HUES48 (cell line): ENCODE results near the gene GPBP1L1.
"Not testable (repeated sequence)": the region's sequence is repeated elsewhere in the genome, so short reads cannot be mapped to it uniquely, and the experiment has no call there.

ENCODE experiments used
- H3K27ac ChIP-seq: one replicate; pipeline ENCODE4 v1.7.0; 2013; ENCODE audit warnings: low read depth, low read length, inconsistent platforms
- H3K27me3 ChIP-seq: 2 replicates; pipeline ENCODE4 v1.6.1; 2013; ENCODE audit warnings: mild to moderate bottlenecking, low read length; ENCODE audit not compliant: control insufficient read depth, insufficient read depth
- H3K36me3 ChIP-seq: 2 replicates; pipeline ENCODE4 v1.6.1; 2013; ENCODE audit warnings: low read length; ENCODE audit not compliant: control insufficient read depth, insufficient read depth
- H3K4me1 ChIP-seq: 2 replicates; pipeline ENCODE4 v1.6.1; 2013; ENCODE audit warnings: mild to moderate bottlenecking, low read length; ENCODE audit not compliant: control insufficient read depth, insufficient read depth
- H3K4me3 ChIP-seq: 2 replicates; pipeline ENCODE4 v1.5.1; 2013; ENCODE audit warnings: mild to moderate bottlenecking, low read depth, low read length
- H3K9ac ChIP-seq: 2 replicates; pipeline ENCODE4 v1.6.1; 2013; ENCODE audit warnings: mild to moderate bottlenecking, low read depth, low read length, moderate library complexity
- H3K9me3 ChIP-seq: 2 replicates; pipeline ENCODE4 v1.6.1; 2013; ENCODE audit warnings: low read length; ENCODE audit not compliant: control insufficient read depth, insufficient read depth

GPBP1L1 gene

GRCh38 chr1:45713711-45714110 lies 27.4 kb upstream of the GPBP1L1 start:
- Histone ChIP-seq H3K9me3 (no peaks in the 10 kb centered on the region), H3K27me3 (no peaks in the 10 kb centered on the region), H3K27ac (no peak overlapping the region), H3K36me3 (no peaks in the 10 kb centered on the region), H3K9ac (no peak overlapping the region), H3K4me1 (no peaks in the 10 kb centered on the region), H3K4me3 (no peak overlapping the region)

GRCh38 chr1:45704637-45705036 lies 18.3 kb upstream of the GPBP1L1 start:
- Histone ChIP-seq H3K4me3 (no peak overlapping the region), H3K9ac (no peak overlapping the region), H3K27ac (no peak overlapping the region), H3K36me3 (no peaks in the 10 kb centered on the region), H3K4me1 (no peaks in the 10 kb centered on the region), H3K27me3 (no peaks in the 10 kb centered on the region), H3K9me3 (no peaks in the 10 kb centered on the region)

DNA sequence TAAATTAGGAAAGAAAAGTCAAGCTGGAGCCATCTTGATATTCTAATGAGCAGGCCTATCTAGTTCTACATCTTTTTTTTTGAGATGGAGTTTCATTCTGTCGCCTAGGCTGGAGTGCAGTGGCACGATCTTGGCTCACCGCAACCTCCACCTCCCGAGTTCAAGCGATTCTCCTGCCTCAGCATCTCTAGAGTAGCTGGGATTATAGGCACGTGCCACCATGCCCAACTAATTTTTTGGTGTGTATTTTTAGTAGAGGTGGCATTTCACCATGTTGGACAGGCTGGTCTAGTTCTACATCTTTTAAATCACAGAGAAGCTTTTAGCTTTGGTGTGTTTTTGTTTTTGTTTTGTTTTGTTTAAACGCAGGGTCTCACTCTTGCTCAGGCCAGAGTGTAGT lies 8.5 kb upstream of the GPBP1L1 start:
- Histone ChIP-seq H3K4me3 (no peak overlapping the region), H3K27me3 (no peaks in the 10 kb centered on the region), H3K36me3 (peaks cover 55% of the 10 kb centered on the region), H3K4me1 (no peaks in the 10 kb centered on the region), H3K9me3 (no peaks in the 10 kb centered on the region), H3K27ac (no peak overlapping the region), H3K9ac (no peak overlapping the region)

GRCh38 chr1:45693811-45694210 lies 7.5 kb upstream of the GPBP1L1 start:
- H3K27ac ChIP-seq, H3K9me3 ChIP-seq, H3K27me3 ChIP-seq, H3K4me3 ChIP-seq, H3K9ac ChIP-seq, H3K4me1 ChIP-seq: not testable (repeated sequence)
- H3K36me3 ChIP-seq: peaks cover 57% of the 10 kb centered on the region

DNA sequence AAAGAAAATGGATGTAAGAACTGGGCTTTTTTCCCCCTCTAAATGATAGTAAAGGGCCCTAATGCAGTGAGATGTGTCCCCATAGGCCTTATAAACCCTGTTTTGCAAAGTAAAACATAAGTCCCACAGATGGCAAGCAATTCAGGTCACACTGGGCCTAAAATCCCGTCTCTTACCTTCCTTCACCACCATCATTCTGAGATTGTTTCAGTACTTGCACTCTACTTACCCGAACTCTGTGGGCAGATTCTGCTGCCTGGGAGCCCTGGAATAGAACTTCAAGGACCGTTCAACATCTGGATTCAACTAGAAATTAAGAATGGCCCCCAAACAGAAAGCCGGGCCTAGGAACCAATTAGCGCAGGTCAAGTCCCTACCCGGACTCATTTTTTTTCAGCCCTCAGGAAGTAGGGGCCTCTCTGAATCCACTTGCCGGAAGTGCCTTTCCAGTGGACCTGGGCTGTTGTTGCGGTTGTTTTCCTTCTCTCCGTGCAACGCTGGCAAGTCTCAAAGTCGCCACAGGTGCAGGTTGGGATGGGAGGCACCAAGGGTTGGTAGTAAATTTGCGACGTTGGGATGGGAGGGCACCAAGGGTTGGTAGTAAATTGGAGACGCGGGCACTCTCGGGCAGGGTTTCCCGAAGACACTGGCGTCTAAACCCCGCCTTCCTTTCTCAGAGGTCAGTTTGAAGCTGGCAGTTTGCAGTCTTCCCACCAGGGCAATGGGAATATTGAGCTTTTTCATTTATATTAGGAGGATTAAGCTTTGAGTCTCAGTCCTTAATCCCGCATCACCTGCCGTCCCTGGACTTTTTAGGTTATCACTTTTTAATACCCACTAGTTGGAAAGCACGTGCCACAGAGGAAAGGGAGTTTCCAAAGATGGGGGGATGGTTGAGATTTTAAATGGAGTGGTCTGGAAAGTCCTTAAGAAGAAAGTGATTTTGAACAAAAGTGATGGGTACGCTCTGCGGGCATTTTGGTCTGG lies 1.7 kb upstream of the GPBP1L1 start, which contains the start of gene TMEM69:
Gene TMEM69, plus strand, starts transcription at position 428 of the 987 bp plus-strand sequence. CDS start 2,888 bp downstream, outside the sequence.
- Histone ChIP-seq H3K9ac (peak within 1 kb of the TSS; percentile 91), H3K27ac (peak within 1 kb of the TSS; percentile 99), H3K9me3 (no peaks in the 10 kb centered on the region), H3K4me1 (peaks cover 5% of the 10 kb centered on the region; the same call in 1 of the 2 replicates), H3K27me3 (no peaks in the 10 kb centered on the region), H3K36me3 (peaks cover 29% of the 10 kb centered on the region), H3K4me3 (peak within 1 kb of the TSS; percentile 99)

DNA sequence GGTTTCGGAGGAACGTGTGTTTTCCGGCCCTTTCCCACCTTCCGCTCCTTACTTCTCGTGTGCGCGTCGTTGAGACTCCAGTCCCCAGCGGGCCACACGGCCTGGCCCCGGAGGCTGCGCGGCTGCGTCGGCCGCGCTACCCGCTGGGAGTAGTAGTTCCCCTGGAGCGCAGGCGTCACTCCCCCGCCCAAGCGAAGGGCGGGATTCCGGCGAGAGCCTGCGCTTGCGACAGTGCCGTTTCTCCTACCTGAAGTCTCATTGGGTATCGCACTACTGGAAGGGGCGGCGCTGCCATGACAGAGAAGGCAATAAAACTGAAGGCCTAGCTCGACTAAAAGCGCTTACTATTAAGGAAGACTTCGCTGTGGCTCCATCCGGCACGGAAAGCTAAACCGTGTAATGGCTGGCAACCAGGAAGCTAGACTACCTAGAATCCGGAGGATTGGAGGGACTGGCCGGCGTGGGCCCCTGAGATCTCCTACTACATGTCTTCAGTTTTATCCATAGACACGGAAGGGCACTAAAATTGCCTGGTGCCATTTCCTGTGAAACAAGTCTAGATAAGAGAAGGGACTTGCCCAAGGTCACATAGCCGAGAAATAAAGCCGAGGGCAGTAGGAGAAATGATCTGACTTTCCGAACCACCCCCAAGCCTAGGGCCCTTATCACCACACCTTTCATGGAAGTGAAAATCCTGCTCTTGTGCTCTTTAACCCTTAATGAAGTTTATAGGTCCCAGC lies 851 bp upstream of the GPBP1L1 start:
- peaks cover 13% of the 10 kb centered on the region for H3K4me1 ChIP-seq
- peak overlapping the region; percentile 99 for H3K27ac ChIP-seq
- H3K9ac ChIP-seq: peak overlapping the region; percentile 100
- H3K9me3 ChIP-seq: no peaks in the 10 kb centered on the region
- H3K27me3 ChIP-seq: no peaks in the 10 kb centered on the region
- H3K36me3 ChIP-seq: peaks cover 21% of the 10 kb centered on the region
- H3K4me3 ChIP-seq: peak overlapping the region; percentile 99

- Histone ChIP-seq H3K27ac (peak overlapping the region; percentile 99), H3K4me1 (peaks cover 26% of the 10 kb centered on the region), H3K27me3 (no peaks in the 10 kb centered on the region), H3K36me3 (peaks cover 12% of the 10 kb centered on the region; the same call in 1 of the 2 replicates), H3K4me3 (peak overlapping the region; percentile 99), H3K9ac (peak overlapping the region; percentile 100), H3K9me3 (no peaks in the 10 kb centered on the region)
These were observed 382 bp downstream of the GPBP1L1 start for GRCh38 chr1:45686015-45686287.

DNA sequence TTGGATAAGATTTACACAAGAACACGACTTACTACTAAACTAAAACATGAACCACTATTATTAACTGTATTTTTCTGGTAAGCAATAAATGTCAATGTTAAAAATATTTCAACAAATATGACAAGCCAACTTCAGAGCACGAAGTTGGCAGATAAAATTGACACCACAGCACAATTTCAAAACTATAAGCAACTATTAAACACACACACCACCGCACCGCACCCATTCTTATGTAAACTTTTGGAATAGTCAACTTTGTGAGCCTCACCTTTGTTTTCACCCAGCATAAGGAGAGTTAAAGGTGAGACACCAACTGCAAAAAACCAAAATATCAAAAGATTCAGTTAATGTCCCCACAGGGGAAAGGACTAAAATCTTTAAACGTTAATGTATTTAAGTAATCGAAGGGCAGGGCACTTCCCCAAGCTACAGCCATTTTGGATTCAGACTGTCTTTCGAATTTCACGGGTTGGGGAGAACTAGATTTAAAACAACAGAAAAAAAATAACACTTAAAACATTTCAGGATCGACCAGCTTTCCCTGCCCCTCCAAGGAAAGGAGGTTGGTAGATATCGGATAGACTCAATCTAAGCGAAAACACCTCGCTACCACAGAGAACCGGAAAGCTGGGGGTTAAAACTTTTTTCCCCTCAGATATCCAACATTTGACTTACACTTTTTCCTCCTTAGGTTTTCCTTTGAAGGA lies 872 bp downstream of the GPBP1L1 start:
- H3K9me3 ChIP-seq: no peaks in the 10 kb centered on the region
- H3K4me3 ChIP-seq: peak overlapping the region; percentile 99
- H3K27ac ChIP-seq: peak overlapping the region; percentile 99
- peaks cover 31% of the 10 kb centered on the region for H3K4me1 ChIP-seq
- peaks cover 7% of the 10 kb centered on the region; the same call in 1 of the 2 replicates for H3K36me3 ChIP-seq
- peak overlapping the region; percentile 100 for H3K9ac ChIP-seq
- no peaks in the 10 kb centered on the region for H3K27me3 ChIP-seq

DNA sequence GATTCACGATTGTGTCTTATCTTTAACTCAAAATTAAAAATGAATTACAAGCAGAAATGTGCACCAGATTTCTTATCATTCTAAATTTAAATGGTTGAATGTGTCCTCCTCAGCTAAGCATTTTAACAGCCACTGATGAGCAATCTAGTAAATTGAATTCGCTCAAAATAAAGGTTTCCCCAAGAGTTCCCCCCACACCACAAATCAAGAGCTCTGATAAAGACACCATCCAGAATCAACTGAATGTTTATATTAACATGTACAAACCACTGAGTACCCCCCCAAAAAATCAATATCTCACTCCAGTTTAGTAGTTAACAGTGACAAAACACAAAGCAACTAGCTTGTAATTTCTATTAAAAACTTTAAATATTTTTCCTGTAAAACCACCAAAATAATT lies 1.9 kb downstream of the GPBP1L1 start:
- no peaks in the 10 kb centered on the region for H3K27me3 ChIP-seq
- no peaks in the 10 kb centered on the region for H3K9me3 ChIP-seq
- H3K27ac ChIP-seq: no peak overlapping the region
- H3K9ac ChIP-seq: no peak overlapping the region
- H3K4me1 ChIP-seq: peaks cover 37% of the 10 kb centered on the region
- H3K4me3 ChIP-seq: peak overlapping the region; percentile 99
- H3K36me3 ChIP-seq: no peaks in the 10 kb centered on the region

DNA sequence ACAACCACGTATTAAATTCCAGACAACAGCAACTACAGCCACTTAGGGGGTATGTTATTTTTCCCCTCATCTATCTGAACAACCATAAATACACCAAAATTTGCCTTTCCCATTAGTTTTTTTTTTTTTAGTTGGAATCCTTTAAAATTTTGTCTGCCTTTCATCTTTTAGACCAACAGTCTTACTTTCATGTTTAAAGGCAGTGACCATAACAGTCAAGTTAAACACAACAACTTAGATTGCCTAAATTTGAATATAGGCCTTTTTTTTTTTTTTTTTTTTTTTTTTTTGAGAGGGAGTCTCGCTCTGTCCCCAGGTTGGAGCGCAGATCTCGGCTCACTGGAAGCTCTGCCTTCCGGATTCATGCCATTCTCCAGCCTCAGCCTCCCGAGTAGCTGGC lies 3.4 kb downstream of the GPBP1L1 start:
- Histone ChIP-seq H3K4me1 (peaks cover 52% of the 10 kb centered on the region), H3K27me3 (no peaks in the 10 kb centered on the region), H3K4me3 (no peak overlapping the region), H3K36me3 (no peaks in the 10 kb centered on the region), H3K9ac (no peak overlapping the region), H3K9me3 (no peaks in the 10 kb centered on the region), H3K27ac (no peak overlapping the region)
